Ascending aorta (tissue), 2 donors: ENCODE data around the gene ADAMTS16. TPM values are rescaled to one million over a fixed set of nuclear protein-coding genes. Genes with fewer than 3 reads are reported as not detected.

Source experiments
- DNase-seq, 2 donors: peaks; one replicate each; pipeline ENCODE4 v3.0.0-alpha.2; 2019; ENCODE audit warnings: low spot score in 2 of 2
- H3K27ac ChIP-seq, 2 donors: fragments of 200-600 bp; sonication (generic); one replicate each; pipeline ENCODE4 v1.5.1; 2016 to 2017; ENCODE audit warnings: mild to moderate bottlenecking in 1 of 2
- H3K27me3 ChIP-seq: fragments of 200-600 bp; sonication (generic); one replicate; pipeline ENCODE4 v1.5.1; 2017
- H3K36me3 ChIP-seq, 2 donors: fragments of 200-600 bp; sonication (generic); one replicate each; pipeline ENCODE4 v1.5.1; 2016
- H3K4me1 ChIP-seq, 2 donors: fragments of 200-600 bp; sonication (generic); one replicate each; pipeline ENCODE4 v1.5.1; 2016 to 2017; ENCODE audit warnings: mild to moderate bottlenecking in 1 of 2
- H3K4me3 ChIP-seq, 2 donors: fragments of 200-600 bp; sonication (generic); one replicate each; pipeline ENCODE4 v1.5.1; 2016 to 2017; ENCODE audit warnings: mild to moderate bottlenecking in 1 of 2
- H3K9me3 ChIP-seq, 2 donors: fragments of 200-600 bp; sonication (generic); one replicate each; pipeline ENCODE4 v1.5.1; 2016
- CTCF ChIP-seq, 3 experiments: fragments of 200-600 bp in 2 of 3; fragments of 450-650 bp in 1 of 3; sonication (generic) in 2 of 3; IDR thresholded peaks; one replicate each; pipeline ENCODE4 v1.5.1; 2016 to 2019; ENCODE audit warnings: antibody characterized with exemption in 3 of 3, mild to moderate bottlenecking in 1 of 3, moderate library complexity in 1 of 3
- intact Hi-C: fragments of 100-400 bp; cut with DNase I; formaldehyde crosslinking; loops from one replicate; pipeline ENCODE4 v1.15.1; 2023
- total RNA-seq: library from RNA; depleted of rRNA; stranded (reverse); fragments of >200 nt; gene quantifications from one replicate; pipeline ENCODE4 v1.1.0, GENCODE V29; 2016

The ADAMTS16 gene
- total RNA-seq, 1 donor from 2014 or later: 1.6 TPM

DNA sequence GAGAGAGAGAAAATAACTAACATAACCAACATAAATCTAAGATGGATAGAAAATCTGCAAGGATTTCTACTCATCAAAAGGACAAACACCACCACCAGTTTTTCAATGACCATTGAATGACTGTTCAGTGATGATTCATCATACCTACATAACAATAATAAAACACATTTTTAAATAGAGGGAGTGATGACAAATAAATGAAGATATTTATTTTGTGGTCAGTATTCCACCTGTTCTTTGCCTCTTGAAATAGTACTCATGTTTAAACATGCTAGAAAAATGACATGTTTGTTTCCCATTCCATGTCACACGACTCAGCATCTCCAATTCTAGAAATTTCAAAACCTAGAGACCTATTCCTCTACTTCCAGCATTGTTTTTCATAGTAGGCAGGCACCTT, 34.6 kb upstream of the ADAMTS16 start:
- Histone ChIP-seq H3K36me3 (no peaks in the 10 kb centered on the region), H3K27me3 (no peaks in the 10 kb centered on the region), H3K4me3 (no peak overlapping the region), H3K4me1 (no peaks in the 10 kb centered on the region), H3K27ac (no peak overlapping the region), H3K9me3 (no peaks in the 10 kb centered on the region)
- TF ChIP-seq CTCF (IDR thresholded peaks at IDR 0.05): no peak
- DNase-seq: no peak
- intact Hi-C loops: no loop called here

DNA sequence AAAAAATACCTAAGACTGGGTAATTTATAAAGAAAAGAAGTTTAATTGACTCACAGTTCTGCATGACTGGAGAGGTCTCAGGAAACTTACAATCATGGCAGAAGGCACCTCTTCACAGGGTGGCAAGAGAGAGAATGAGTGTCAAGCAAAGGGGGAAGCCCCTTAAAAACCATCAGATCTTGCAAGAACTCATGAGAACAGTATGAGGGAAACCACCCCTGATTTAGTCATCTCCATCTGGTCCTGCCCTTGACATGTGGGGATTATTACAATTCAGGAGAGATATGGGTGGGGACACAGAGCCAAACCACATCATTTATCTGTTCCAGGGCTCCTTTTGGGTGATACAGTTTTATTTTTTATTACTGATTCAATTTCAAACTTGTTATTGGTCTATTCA, 23.2 kb upstream of the ADAMTS16 start:
- Histone ChIP-seq H3K27me3 (no peaks in the 10 kb centered on the region), H3K27ac (no peak overlapping the region), H3K36me3 (no peaks in the 10 kb centered on the region), H3K9me3 (no peaks in the 10 kb centered on the region), H3K4me3 (no peak overlapping the region), H3K4me1 (no peaks in the 10 kb centered on the region)
- intact Hi-C loops: no loop called here
- DNase-seq: no peak
- no peak for TF ChIP-seq CTCF (IDR thresholded peaks at IDR 0.05)

DNA sequence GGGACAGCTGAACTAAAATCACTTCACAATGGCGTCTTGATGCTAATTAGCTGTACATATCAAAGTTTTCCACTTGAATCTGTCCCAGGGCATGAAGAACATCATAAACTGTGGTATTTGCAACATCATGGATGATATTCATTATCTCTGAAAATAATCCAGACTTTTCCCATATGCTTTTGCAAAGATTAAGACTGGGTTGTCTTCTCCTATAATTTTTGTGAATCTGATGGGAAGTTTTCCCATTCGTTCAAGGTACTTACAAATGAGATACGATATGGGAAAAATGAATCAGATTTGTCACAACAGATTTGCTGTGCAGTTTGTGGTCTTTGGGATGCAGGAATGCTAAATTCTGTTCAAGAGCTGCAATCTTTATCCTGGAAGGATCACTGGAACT, 17.4 kb upstream of the ADAMTS16 start:
- H3K4me1 ChIP-seq: no peaks in the 10 kb centered on the region
- intact Hi-C loops: no loop called here

GRCh38 chr5:5124231-5124630, 15.9 kb upstream of the ADAMTS16 start:
- Histone ChIP-seq H3K27me3 (no peaks in the 10 kb centered on the region), H3K4me1 (no peaks in the 10 kb centered on the region), H3K27ac (no peak overlapping the region), H3K36me3 (no peaks in the 10 kb centered on the region), H3K4me3 (no peak overlapping the region), H3K9me3 (no peaks in the 10 kb centered on the region)
- intact Hi-C loops: no loop called here
- TF ChIP-seq CTCF (IDR thresholded peaks at IDR 0.05): no peak
- no peak for DNase-seq

More for the DNA sequence above, 17.4 kb upstream of the ADAMTS16 start:
- Histone ChIP-seq H3K4me3 (no peak overlapping the region), H3K36me3 (no peaks in the 10 kb centered on the region), H3K27ac (no peak overlapping the region), H3K9me3 (no peaks in the 10 kb centered on the region), H3K27me3 (no peaks in the 10 kb centered on the region)
- no peak for DNase-seq
- TF ChIP-seq CTCF (IDR thresholded peaks at IDR 0.05): no peak

GRCh38 chr5:5126444-5126843, 13.7 kb upstream of the ADAMTS16 start:
- intact Hi-C loops: no loop called here
- Histone ChIP-seq H3K4me1 (no peaks in the 10 kb centered on the region), H3K9me3 (no peaks in the 10 kb centered on the region), H3K27ac (no peak overlapping the region), H3K4me3 (no peak overlapping the region), H3K27me3 (no peaks in the 10 kb centered on the region), H3K36me3 (no peaks in the 10 kb centered on the region)
- DNase-seq: no peak
- no peak for TF ChIP-seq CTCF (IDR thresholded peaks at IDR 0.05)

DNA sequence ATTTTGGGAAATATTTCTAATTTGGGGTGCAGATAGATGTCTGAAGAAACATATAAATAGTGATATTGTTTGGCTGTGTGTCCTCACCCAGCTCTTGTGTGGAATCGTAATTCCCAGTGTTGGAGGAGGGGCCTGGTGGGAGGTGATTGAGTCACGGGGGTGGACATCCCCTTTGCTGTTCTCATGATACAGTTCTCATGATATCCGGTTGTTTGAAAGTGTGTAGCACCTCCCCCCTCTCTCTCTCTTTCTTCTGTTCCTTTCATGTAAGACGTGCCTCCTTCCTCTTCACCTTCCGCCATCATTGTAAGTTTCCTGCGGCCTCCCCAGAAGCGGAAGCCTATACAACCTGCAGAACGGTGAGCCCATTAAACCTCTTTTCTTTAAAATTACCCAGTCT, 11.4 kb upstream of the ADAMTS16 start:
- Histone ChIP-seq H3K9me3 (no peaks in the 10 kb centered on the region), H3K4me3 (no peak overlapping the region), H3K27ac (no peak overlapping the region), H3K27me3 (no peaks in the 10 kb centered on the region), H3K4me1 (no peaks in the 10 kb centered on the region), H3K36me3 (no peaks in the 10 kb centered on the region)
- no peak for DNase-seq
- intact Hi-C loops: no loop called here
- no peak for TF ChIP-seq CTCF (IDR thresholded peaks at IDR 0.05)
